HL-60 (cell line): ENCODE results near the gene HSDL2.

Experiments
- DNase-seq, 2 experiments: peaks; one replicate each; pipeline ENCODE4 v3.0.0-alpha.2; 2010 to 2020; ENCODE audit warnings: low read depth in 1 of 2, low spot score in 1 of 2
- H3K27ac ChIP-seq: fragments of 250-450 bp; sonication (Bioruptor Pico); replicated peaks from 2 replicates; pipeline ENCODE4 v1.5.1; 2020; ENCODE audit warnings: mild to moderate bottlenecking, moderate library complexity
- H3K27me3 ChIP-seq: fragments of 250-450 bp; sonication (Bioruptor Pico); 2 replicates; pipeline ENCODE4 v1.5.1; 2021; ENCODE audit warnings: mild to moderate bottlenecking, moderate library complexity; ENCODE audit not compliant: insufficient read depth, poor library complexity, severe bottlenecking
- H3K4me3 ChIP-seq: replicated peaks from 2 replicates; pipeline ENCODE4 v1.5.1; 2011; ENCODE audit warnings: mild to moderate bottlenecking, control low read depth, low read length; ENCODE audit not compliant: insufficient read depth
- CTCF ChIP-seq: IDR thresholded peaks from one replicate; pipeline ENCODE4 v1.5.1; 2011; ENCODE audit warnings: low read length, control low read depth, inconsistent platforms; ENCODE audit not compliant: insufficient read depth
- GABPA ChIP-seq: IDR thresholded peaks from 2 replicates; pipeline ENCODE4 v1.6.1; 2012; ENCODE audit warnings: low read depth
- POLR2AphosphoS5 ChIP-seq: IDR thresholded peaks from 2 replicates; pipeline ENCODE4 v1.6.1; 2012; ENCODE audit warnings: low read depth
- REST ChIP-seq: IDR thresholded peaks from 2 replicates; pipeline ENCODE4 v1.6.1; 2012; ENCODE audit warnings: low read depth; ENCODE audit not compliant: insufficient replicate concordance
- SPI1 ChIP-seq: IDR thresholded peaks from 2 replicates; pipeline ENCODE4 v1.6.1; 2012; ENCODE audit warnings: low read depth, mild to moderate bottlenecking, borderline replicate concordance

The HSDL2 gene

DNA sequence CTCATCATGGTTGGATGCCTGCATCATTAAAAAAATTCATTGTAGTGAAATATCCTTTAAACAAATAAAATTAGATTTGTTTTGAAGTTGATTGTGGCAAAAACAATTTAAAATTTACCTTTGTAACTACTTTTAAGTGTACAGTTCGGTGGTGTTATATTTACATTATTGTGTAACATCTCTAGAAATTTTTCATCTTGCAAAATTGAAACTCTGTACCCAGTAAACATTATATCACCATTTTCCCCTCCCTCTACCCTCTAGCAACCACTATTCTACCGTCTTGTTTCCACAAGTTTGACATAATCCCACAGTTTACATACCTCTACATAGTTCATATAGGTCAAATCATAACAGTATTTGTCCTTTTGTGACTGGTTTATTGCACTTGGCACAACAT is 104.7 kb downstream of the HSDL2 start:
- H3K27me3 ChIP-seq = no peaks in the 10 kb centered on the region
- H3K27ac ChIP-seq = no peak overlapping the region
- TF ChIP-seq CTCF = no peak
- TF ChIP-seq SPI1 = no peak
- no peak for TF ChIP-seq REST
- H3K4me3 ChIP-seq = no peak overlapping the region
- DNase-seq = no peak

DNA sequence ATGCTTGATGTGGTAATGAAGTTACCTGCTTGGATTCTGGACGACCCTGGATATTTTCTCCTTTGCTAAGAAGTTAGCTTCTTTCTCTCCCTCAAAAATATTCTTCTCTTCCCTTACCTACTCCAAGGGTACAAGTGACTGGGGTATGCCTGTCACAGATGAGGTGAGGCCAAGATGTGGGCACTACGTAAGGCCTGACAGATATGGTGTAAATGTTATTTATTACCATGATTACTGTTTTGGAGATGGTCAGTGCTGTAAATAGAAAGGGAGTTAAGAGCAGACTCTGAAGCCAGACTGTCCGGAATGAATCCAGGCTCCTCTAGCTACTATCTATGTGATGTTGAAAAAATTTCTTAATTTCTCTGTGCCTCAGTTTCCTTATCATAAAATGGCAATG is 105.7 kb downstream of the HSDL2 start:
- no peaks in the 10 kb centered on the region for H3K27me3 ChIP-seq
- peak overlapping the region; percentile 81 for H3K27ac ChIP-seq
- TF ChIP-seq SPI1 (no peak), CTCF (no peak)
- no peak for DNase-seq
- no peak overlapping the region; the same call in 1 of the 2 replicates for H3K4me3 ChIP-seq

DNA sequence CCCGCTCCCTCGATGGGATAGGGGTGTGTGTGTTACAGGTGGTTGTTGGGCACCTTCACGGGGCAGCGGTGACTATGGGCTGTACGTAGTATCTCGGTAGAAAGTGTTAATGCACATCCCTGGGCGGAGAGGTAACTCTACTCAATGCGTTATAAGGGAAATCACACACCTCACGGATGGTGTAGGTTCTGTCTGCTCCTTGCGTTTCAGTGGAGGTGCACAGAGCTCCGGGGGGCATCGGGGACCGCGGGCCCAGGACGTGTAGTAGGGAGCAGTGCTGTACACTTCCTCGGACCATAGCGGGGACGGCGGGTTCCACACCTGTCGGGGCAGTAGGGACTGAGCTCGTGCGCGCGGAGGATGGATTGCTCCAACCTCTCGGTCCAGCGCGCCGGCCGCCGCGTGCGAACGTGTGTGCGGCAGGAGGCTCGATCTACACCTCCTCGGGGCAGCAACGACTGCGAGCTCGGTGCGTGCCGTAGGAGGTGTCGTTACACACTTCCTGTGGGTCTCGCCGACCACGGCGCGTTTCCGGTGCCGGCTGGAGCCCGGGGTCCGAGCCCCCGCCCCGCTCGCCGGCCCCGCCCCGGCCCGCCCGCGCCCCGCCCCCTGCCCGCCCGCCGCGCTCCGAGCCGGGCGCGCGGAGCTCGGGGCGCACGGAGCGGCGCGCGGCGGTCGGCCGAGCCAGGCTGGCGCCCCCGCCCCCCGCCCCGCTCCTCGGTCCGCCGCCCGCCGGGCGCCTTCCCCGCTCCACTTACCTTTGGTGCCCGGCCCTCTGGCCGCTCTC is 106.5 kb downstream of the HSDL2 start, which contains the start of gene KIAA1958:
TSS of gene KIAA1958 (plus strand) at position 607 of the 787 bp plus-strand sequence. CDS start 87,254 bp downstream, outside the sequence.
- Histone ChIP-seq H3K27ac (peak within 1 kb of the TSS; percentile 81), H3K4me3 (peak within 1 kb of the TSS; percentile 86), H3K27me3 (no peaks in the 10 kb centered on the region)
- peak; percentile 76 to 89 for DNase-seq
- peak; percentile 78 for TF ChIP-seq GABPA
- no peak for TF ChIP-seq REST
- peak; percentile 95 for TF ChIP-seq POLR2AphosphoS5

DNA sequence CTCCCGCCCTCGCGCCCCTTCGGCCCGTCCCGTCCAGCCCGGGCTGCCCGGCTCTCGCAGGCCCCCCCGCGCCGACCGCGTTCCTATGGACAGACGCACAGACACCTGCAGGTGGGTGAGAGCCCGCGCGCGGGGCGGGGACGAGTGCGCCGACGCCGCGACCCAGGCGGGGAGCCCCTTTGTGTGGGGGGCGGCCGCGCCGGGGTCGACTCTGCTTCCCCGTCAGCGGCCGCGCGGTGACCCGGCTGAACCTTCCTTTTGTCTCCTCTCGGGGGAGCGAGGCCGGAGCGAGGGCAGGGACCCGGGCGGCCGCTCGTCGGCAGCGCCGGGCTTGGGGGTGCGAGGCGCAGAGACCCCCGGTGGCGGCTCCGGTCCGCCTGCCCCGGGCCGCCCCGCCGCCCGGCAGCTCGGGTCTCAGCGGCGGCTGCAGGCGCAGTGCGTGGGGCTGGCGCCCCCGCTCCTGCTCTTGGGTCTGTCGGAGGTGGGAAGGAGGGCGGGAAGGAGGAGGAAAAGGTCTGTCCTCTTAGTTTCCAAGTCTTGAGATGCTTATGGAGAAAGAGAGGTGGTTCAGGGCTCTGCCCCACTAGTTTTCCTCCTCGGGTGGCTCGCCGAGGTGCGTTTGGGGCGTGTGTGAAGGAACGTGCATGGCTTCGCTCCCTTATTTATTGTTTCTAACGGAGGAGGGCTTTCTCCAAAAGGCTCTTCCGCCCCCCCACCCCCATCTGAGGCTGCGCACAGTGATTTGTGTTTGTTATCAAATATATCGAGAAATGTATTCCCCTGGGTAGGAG is 107.3 kb downstream of the HSDL2 start:
- DNase-seq = peak in 1 of 2 experiments; percentile 45
- no peaks in the 10 kb centered on the region for H3K27me3 ChIP-seq
- H3K4me3 ChIP-seq = peak overlapping the region; percentile 86
- TF ChIP-seq REST = no peak
- no peak for TF ChIP-seq GABPA
- no peak for TF ChIP-seq CTCF
- TF ChIP-seq POLR2AphosphoS5 = no peak
- TF ChIP-seq SPI1 = no peak
- H3K27ac ChIP-seq = peak overlapping the region; percentile 54
